Ascending aorta (tissue), 2 donors: ENCODE results near the gene TMEM178A. TPM values are rescaled to one million over a fixed set of nuclear protein-coding genes. Genes with fewer than 3 reads are reported as not detected.

ENCODE experiments used
- DNase-seq, 2 donors: peaks; one replicate each; pipeline ENCODE4 v3.0.0-alpha.2; 2019; ENCODE audit warnings: low spot score in 2 of 2
- H3K27ac ChIP-seq, 2 donors: fragments of 200-600 bp; sonication (generic); one replicate each; pipeline ENCODE4 v1.5.1; 2016 to 2017; ENCODE audit warnings: mild to moderate bottlenecking in 1 of 2
- H3K27me3 ChIP-seq: fragments of 200-600 bp; sonication (generic); one replicate; pipeline ENCODE4 v1.5.1; 2017
- H3K36me3 ChIP-seq, 2 donors: fragments of 200-600 bp; sonication (generic); one replicate each; pipeline ENCODE4 v1.5.1; 2016
- H3K4me1 ChIP-seq, 2 donors: fragments of 200-600 bp; sonication (generic); one replicate each; pipeline ENCODE4 v1.5.1; 2016 to 2017; ENCODE audit warnings: mild to moderate bottlenecking in 1 of 2
- H3K4me3 ChIP-seq, 2 donors: fragments of 200-600 bp; sonication (generic); one replicate each; pipeline ENCODE4 v1.5.1; 2016 to 2017; ENCODE audit warnings: mild to moderate bottlenecking in 1 of 2
- H3K9me3 ChIP-seq, 2 donors: fragments of 200-600 bp; sonication (generic); one replicate each; pipeline ENCODE4 v1.5.1; 2016
- intact Hi-C: fragments of 100-400 bp; cut with DNase I; formaldehyde crosslinking; loops from one replicate; pipeline ENCODE4 v1.15.1; 2023
- total RNA-seq: library from RNA; depleted of rRNA; stranded (reverse); fragments of >200 nt; gene quantifications from one replicate; pipeline ENCODE4 v1.1.0, GENCODE V29; 2016
- TF ChIP-seq, protein P1 (sequence below), 3 experiments: fragments of 200-600 bp in 2 of 3; fragments of 450-650 bp in 1 of 3; sonication (generic) in 2 of 3; IDR thresholded peaks; one replicate each; pipeline ENCODE4 v1.5.1; 2016 to 2019; ENCODE audit warnings: antibody characterized with exemption in 3 of 3, mild to moderate bottlenecking in 1 of 3, moderate library complexity in 1 of 3

Gene TMEM178A
- total RNA-seq, 1 donor from 2014 or later = 29.5 TPM

DNA sequence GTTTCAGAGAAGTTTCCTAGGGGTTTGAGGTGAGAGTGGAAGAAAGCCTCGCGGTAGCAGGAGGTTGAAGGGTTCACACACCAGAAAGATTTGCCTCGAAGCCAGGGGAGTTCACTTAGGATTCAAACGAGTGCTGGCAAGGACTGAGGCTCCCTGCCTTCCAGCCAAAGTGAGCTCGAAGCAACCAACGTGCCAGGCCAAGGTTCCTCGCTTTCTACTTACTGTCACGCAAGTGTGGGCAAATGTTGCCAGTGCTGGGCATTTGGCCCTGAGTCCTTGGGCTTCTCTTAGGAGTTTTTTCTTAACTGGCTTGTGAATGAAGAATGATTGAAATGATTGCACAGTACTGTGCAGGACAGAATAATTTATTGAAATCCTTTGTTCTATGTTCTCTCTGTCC lies 53.6 kb downstream of the TMEM178A start:
- TF ChIP-seq, protein P1, sequence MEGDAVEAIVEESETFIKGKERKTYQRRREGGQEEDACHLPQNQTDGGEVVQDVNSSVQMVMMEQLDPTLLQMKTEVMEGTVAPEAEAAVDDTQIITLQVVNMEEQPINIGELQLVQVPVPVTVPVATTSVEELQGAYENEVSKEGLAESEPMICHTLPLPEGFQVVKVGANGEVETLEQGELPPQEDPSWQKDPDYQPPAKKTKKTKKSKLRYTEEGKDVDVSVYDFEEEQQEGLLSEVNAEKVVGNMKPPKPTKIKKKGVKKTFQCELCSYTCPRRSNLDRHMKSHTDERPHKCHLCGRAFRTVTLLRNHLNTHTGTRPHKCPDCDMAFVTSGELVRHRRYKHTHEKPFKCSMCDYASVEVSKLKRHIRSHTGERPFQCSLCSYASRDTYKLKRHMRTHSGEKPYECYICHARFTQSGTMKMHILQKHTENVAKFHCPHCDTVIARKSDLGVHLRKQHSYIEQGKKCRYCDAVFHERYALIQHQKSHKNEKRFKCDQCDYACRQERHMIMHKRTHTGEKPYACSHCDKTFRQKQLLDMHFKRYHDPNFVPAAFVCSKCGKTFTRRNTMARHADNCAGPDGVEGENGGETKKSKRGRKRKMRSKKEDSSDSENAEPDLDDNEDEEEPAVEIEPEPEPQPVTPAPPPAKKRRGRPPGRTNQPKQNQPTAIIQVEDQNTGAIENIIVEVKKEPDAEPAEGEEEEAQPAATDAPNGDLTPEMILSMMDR (IDR thresholded peaks at IDR 0.05) = no peak
- intact Hi-C loops = loop anchor here (2.0 to 5.0 kb wide), 2 partner anchors 15 to 58 kb away; partner anchors contain the start of gene THUMPD2
- Histone ChIP-seq H3K27ac (peak overlapping the region; percentile 74 to 88), H3K27me3 (no peaks in the 10 kb centered on the region), H3K4me3 (peak overlapping the region; percentile 16 to 39), H3K9me3 (no peaks in the 10 kb centered on the region), H3K4me1 (peaks cover 6 to 33% of the 10 kb centered on the region in 2 donors), H3K36me3 (no peaks in the 10 kb centered on the region)
- peak in 1 of 2 donors; percentile 78 for DNase-seq

- intact Hi-C loops = loop anchor here (5.0 kb wide), 1 partner anchor 54 kb away; the partner anchor contains the start of gene TMEM178A
- Histone ChIP-seq H3K4me3 (no peak overlapping the region), H3K36me3 (no peaks in the 10 kb centered on the region), H3K27me3 (no peaks in the 10 kb centered on the region), H3K4me1 (peaks cover 6 to 41% of the 10 kb centered on the region in 2 donors), H3K27ac (no peak overlapping the region), H3K9me3 (no peaks in the 10 kb centered on the region)
- no peak for DNase-seq
- TF ChIP-seq, protein P1 (IDR thresholded peaks at IDR 0.05) = no peak
Observed at GRCh38 chr2:39720970-39721369, 55.3 kb downstream of the TMEM178A start.

DNA sequence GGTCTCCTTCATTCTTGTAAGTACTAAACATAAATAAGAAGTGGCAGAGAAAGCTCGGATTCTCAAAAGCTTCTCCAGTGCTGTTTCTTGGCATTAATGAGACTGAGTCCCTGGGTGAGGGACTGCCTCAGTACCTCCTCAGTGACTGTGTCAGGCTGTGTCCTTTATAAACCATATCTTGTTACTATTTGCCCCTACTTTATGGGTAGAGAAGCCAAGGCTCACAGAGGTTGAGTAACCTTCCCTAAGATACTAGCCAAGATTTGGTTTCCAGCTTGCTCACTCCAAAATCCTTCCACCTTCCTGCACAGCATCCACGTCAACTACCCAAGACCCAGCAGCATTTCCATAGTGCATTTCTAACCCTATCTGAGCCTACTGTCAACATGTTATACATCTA lies 57.8 kb downstream of the TMEM178A start:
- Histone ChIP-seq H3K36me3 (no peaks in the 10 kb centered on the region), H3K4me1 (peaks cover 6 to 41% of the 10 kb centered on the region in 2 donors), H3K27ac (peak overlapping the region; percentile 40 to 60), H3K4me3 (peak overlapping the region in 1 of 2 donors; percentile 26), H3K27me3 (no peaks in the 10 kb centered on the region), H3K9me3 (no peaks in the 10 kb centered on the region)
- intact Hi-C loops = loop anchor here (5.0 kb wide), 1 partner anchor 56 kb away; the partner anchor contains the start of gene TMEM178A
- TF ChIP-seq, protein P1 (IDR thresholded peaks at IDR 0.05) = no peak
- no peak for DNase-seq

DNA sequence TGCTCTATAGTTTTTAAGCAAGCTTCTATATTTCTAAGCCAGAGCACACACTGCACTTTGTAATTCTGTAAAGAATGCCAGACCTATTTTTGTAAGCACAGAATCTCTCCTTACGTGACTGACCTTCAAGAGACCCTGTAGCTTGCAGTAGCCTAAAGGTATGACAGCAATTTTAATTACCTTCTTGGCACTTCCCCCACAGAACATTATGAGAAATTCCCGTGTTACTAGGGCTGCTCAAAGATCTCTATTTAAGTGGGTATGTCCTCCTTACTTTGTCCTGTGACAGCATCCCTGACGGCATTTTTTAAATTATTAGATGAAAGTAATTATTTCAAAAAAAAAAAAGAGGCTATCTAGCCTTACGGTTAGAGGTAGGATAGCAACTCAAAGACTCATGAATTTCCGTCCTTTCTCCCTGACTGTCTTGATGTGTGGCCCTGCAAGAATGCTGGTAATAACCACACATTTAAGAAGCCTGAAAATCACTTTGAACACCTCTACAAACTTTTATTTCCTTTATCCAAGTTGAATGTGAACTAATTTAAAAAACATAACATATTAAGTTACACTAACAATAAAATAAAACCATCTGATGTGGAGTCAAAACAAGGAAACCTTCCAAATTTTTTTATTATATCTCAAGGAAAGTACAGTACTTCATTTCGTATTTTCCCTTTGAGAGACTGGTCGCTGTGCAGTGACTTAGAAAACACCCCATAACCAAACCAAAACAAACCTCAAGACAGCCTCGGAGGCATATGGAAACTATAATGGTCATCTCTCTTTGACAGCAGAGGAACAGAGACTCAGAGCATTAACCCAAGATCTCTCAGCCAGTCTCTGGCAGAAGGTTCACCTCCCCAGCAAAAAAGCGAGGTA lies 58.5 kb downstream of the TMEM178A start:
- Histone ChIP-seq H3K4me3 (peak overlapping the region in 1 of 2 donors; percentile 26), H3K9me3 (no peaks in the 10 kb centered on the region), H3K27me3 (no peaks in the 10 kb centered on the region), H3K36me3 (no peaks in the 10 kb centered on the region), H3K27ac (peak overlapping the region; percentile 40 to 60), H3K4me1 (peaks cover 6 to 36% of the 10 kb centered on the region in 2 donors)
- intact Hi-C loops = loop anchor here (5.0 kb wide), 1 partner anchor 57 kb away; the partner anchor contains the start of gene TMEM178A
- DNase-seq = no peak
- TF ChIP-seq, protein P1 (IDR thresholded peaks at IDR 0.05) = no peak

DNA sequence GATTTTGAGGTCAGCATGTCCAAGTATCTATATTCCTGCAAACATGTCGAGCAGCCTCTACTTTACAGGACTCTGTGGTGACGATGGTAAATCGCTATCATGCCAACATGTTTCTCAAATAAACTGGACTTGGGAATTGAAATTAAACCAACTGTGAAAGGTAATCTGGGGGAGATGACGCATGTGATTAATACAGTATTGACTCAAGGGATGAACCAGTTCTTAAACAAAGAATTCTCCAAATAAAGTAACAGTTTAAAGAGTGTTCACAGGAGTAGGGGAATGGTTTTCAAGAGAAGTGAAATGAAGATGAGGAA lies 59.1 kb downstream of the TMEM178A start:
- Histone ChIP-seq H3K27me3 (no peaks in the 10 kb centered on the region), H3K36me3 (no peaks in the 10 kb centered on the region), H3K27ac (peak overlapping the region; percentile 23 to 60), H3K4me1 (peaks cover under 1 to 30% of the 10 kb centered on the region in 2 donors), H3K9me3 (no peaks in the 10 kb centered on the region), H3K4me3 (no peak overlapping the region)
- intact Hi-C loops = loop anchor here (5.0 kb wide), 1 partner anchor 57 kb away; the partner anchor contains the start of gene TMEM178A
- no peak for DNase-seq
- TF ChIP-seq, protein P1 (IDR thresholded peaks at IDR 0.05) = no peak
